GM23338 (cell line): Measurements from ENCODE around the gene METTL17.
"Not testable (repeated sequence)": the region's sequence is repeated elsewhere in the genome, so short reads cannot be mapped to it uniquely, and the experiment has no call there.

ENCODE experiments used
- CTCF ChIP-seq, 2 experiments: fragments of 200-600 bp in 1 of 2; sonication (generic) in 1 of 2; conservative IDR thresholded peaks; 2 replicates each; pipeline versions ENCODE4 v1.5.1 to v1.6.1; 2016 to 2017; ENCODE audit warnings: antibody characterized with exemption in 2 of 2, low read depth in 2 of 2, mild to moderate bottlenecking in 2 of 2, moderate library complexity in 1 of 2
- EZH2 ChIP-seq: fragments of 200-600 bp; sonication (generic); IDR thresholded peaks from one replicate; pipeline ENCODE4 v1.8.0; 2017; ENCODE audit warnings: antibody characterized with exemption, mild to moderate bottlenecking, low read depth; ENCODE audit not compliant: unreplicated experiment
- EZH2phosphoT487 ChIP-seq: fragments of 200-600 bp; sonication (generic); IDR thresholded peaks from one replicate; pipeline ENCODE4 v1.8.1; 2018; ENCODE audit warnings: antibody characterized with exemption; ENCODE audit not compliant: unreplicated experiment
- POLR2AphosphoS5 ChIP-seq: IDR thresholded peaks from 2 replicates; pipeline ENCODE4 v1.6.1; 2016; ENCODE audit warnings: antibody characterized with exemption, low read depth
- STAT1 ChIP-seq: IDR thresholded peaks from one replicate; pipeline ENCODE4 v1.6.1; 2016; ENCODE audit warnings: antibody characterized with exemption; ENCODE audit not compliant: unreplicated experiment
- ZNF114 ChIP-seq: fragments of 250-450 bp; sonication (Bioruptor Pico); IDR thresholded peaks from 2 replicates; pipeline ENCODE4 v1.5.0; 2020; ENCODE audit warnings: mild to moderate bottlenecking, moderate library complexity
- TF ChIP-seq, protein P1 (sequence below): IDR thresholded peaks from one replicate; pipeline ENCODE4 v1.6.1; 2018; ENCODE audit warnings: antibody characterized with exemption; ENCODE audit not compliant: unreplicated experiment

- not testable (repeated sequence) for TF ChIP-seq POLR2AphosphoS5; CTCF (conservative IDR thresholded peaks at IDR 0.05; ENCODE audit: low read depth in 2 of 2); STAT1; EZH2; EZH2phosphoT487; ZNF114 (CRISPR knock-in tag)
- TF ChIP-seq, protein P1, sequence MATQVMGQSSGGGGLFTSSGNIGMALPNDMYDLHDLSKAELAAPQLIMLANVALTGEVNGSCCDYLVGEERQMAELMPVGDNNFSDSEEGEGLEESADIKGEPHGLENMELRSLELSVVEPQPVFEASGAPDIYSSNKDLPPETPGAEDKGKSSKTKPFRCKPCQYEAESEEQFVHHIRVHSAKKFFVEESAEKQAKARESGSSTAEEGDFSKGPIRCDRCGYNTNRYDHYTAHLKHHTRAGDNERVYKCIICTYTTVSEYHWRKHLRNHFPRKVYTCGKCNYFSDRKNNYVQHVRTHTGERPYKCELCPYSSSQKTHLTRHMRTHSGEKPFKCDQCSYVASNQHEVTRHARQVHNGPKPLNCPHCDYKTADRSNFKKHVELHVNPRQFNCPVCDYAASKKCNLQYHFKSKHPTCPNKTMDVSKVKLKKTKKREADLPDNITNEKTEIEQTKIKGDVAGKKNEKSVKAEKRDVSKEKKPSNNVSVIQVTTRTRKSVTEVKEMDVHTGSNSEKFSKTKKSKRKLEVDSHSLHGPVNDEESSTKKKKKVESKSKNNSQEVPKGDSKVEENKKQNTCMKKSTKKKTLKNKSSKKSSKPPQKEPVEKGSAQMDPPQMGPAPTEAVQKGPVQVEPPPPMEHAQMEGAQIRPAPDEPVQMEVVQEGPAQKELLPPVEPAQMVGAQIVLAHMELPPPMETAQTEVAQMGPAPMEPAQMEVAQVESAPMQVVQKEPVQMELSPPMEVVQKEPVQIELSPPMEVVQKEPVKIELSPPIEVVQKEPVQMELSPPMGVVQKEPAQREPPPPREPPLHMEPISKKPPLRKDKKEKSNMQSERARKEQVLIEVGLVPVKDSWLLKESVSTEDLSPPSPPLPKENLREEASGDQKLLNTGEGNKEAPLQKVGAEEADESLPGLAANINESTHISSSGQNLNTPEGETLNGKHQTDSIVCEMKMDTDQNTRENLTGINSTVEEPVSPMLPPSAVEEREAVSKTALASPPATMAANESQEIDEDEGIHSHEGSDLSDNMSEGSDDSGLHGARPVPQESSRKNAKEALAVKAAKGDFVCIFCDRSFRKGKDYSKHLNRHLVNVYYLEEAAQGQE: not testable (repeated sequence)
Measured at GRCh38 chr14:20946707-20947106, 43.1 kb upstream of the METTL17 start.
